ENCODE measurements around the gene TGM4. TPM values are rescaled to one million over a fixed set of nuclear protein-coding genes. Genes with fewer than 3 reads are reported as not detected.

TGM4 gene
- total RNA-seq, 4 donors from 2014 or later, result 0.26 to 1.4 (median 1.3) TPM; not detected in 1

DNA sequence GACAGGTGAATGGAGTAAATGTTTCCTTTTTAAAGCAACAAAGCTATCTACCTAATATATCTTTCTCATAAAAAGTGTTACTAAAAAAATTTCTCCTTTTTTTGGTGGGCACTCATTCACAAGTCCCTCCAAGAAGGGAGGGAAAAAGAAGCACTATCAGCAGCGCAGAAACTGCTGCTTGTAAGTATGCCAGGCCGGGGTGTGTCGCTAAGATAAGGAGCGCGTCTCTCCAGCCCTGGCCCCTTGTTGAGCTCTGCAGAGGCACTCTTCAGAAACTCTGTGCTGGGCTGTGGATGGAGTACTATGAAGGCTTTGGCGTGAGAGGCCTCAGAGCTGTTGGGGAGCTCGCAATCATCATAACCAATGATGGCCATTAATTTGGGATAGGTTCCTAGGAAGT lies 52.5 kb downstream of the TGM4 start:
- intact Hi-C loops (cut with DNase I; ENCODE audit: low total_unique reads), result no loop called here
- 95 to 96% methylated on average over 7 of the region's 7 CpGs for WGBS, 2 donors
- TF ChIP-seq POLR2A (IDR thresholded peaks at IDR 0.05), result no peak
- TF ChIP-seq, protein P1, sequence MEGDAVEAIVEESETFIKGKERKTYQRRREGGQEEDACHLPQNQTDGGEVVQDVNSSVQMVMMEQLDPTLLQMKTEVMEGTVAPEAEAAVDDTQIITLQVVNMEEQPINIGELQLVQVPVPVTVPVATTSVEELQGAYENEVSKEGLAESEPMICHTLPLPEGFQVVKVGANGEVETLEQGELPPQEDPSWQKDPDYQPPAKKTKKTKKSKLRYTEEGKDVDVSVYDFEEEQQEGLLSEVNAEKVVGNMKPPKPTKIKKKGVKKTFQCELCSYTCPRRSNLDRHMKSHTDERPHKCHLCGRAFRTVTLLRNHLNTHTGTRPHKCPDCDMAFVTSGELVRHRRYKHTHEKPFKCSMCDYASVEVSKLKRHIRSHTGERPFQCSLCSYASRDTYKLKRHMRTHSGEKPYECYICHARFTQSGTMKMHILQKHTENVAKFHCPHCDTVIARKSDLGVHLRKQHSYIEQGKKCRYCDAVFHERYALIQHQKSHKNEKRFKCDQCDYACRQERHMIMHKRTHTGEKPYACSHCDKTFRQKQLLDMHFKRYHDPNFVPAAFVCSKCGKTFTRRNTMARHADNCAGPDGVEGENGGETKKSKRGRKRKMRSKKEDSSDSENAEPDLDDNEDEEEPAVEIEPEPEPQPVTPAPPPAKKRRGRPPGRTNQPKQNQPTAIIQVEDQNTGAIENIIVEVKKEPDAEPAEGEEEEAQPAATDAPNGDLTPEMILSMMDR (IDR thresholded peaks at IDR 0.05), result no peak
- no peak for DNase-seq (ENCODE audit: low spot score in 2 of 2)
- H3K4me3 ChIP-seq (ENCODE audit: low read depth, poor library complexity, severe bottlenecking), result no peak overlapping the region

DNA sequence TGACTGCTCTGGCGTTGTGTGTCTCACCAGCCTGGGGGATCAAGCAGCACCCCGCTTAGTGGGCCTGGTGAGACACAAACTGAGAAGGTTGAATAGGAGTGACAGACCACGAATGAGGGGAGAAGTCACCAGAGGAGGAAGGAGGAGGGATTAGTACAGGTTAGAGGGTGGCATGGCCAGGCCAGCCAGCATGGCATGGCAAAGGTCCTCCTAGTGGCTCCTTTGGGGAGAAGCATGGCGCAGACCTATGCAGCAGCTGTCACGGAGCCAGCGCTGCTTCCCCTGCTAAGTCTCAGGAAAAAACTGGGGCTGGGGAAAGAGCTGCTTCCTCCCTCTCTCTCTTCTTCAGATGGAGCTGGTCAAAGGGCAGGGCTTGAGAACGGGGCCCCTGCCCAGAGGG lies 53.0 kb downstream of the TGM4 start:
- intact Hi-C loops (cut with DNase I; ENCODE audit: low total_unique reads), result no loop called here
- no peak overlapping the region for H3K4me3 ChIP-seq (ENCODE audit: low read depth, poor library complexity, severe bottlenecking)
- DNase-seq (ENCODE audit: low spot score in 2 of 2), result no peak
- 94% methylated on average over 7 of the region's 7 CpGs for WGBS, 2 donors
- no peak for TF ChIP-seq POLR2A (IDR thresholded peaks at IDR 0.05)
- TF ChIP-seq, protein P1 (IDR thresholded peaks at IDR 0.05), result no peak

DNA sequence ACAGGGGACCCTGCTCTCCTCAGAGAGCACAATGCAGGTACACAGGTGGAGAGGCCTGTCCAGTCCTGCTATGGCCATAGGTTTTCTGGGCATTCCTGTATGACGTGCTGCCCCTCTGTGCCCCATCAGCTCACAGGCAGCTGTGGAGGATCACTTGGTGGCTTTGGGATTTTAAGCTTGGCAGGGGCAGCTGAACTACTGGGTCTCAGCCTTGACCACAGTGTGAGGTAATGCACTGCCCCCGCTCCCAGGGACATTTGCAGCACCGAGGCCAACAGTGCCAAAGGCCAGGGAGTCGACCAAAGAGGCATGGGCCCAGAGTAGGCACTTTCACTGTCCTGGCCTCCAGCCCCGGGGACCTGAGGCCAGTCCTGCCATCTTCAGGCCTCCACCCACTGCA lies 55.4 kb downstream of the TGM4 start:
- intact Hi-C loops (cut with DNase I; ENCODE audit: low total_unique reads), result no loop called here
- DNase-seq (ENCODE audit: low spot score in 2 of 2), result no peak
- 84 to 88% methylated on average over 5 of the region's 5 CpGs for WGBS, 2 donors
- no peak overlapping the region for H3K4me3 ChIP-seq (ENCODE audit: low read depth, poor library complexity, severe bottlenecking)
- TF ChIP-seq, protein P1 (IDR thresholded peaks at IDR 0.05), result no peak
- no peak for TF ChIP-seq POLR2A (IDR thresholded peaks at IDR 0.05)

DNA sequence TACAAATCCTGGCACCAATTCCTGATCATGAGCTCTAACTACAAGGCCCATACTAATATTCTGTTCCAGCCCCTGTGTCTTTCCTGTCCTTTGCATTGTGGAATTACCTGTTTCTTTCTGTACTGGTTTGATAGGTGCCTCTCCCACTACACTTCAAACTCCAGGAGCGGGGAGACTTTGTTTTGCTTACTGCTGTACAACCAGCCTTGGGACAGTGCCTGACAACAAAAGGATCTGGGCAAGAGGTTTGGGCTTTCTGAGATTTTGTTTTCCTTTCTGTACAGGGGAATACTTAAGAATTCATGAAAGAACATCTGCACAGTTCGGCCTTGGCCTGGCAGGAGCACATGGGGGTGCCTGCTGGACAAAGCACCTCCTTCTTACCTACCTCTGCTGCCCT lies 56.5 kb downstream of the TGM4 start:
- DNase-seq (ENCODE audit: low spot score in 2 of 2), result no peak
- no peak for TF ChIP-seq POLR2A (IDR thresholded peaks at IDR 0.05)
- TF ChIP-seq, protein P1 (IDR thresholded peaks at IDR 0.05), result no peak
- intact Hi-C loops (cut with DNase I; ENCODE audit: low total_unique reads), result no loop called here
- no peak overlapping the region for H3K4me3 ChIP-seq (ENCODE audit: low read depth, poor library complexity, severe bottlenecking)
- 96 to 98% methylated on average over 2 of the region's 2 CpGs for WGBS, 2 donors

DNA sequence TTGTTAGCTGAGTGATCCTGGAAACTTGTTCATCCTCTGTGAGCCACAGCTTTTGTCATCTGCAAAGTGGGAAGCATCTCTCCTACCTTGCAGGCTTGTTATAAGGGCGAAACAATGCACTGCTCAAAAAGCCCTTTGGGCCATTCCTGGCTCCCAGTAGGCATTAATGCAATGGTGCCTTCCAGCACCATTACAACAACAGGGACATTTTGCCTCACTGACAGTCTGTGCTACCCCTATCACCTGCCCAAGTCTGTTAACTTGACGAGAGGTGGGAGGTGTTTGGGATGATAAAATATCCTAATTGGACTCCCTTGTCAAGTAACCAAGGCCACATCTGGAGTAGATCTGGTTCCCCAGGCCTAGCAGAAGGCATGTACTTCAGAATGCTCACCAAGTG lies 57.4 kb downstream of the TGM4 start:
- intact Hi-C loops (cut with DNase I; ENCODE audit: low total_unique reads), result no loop called here
- WGBS, 2 donors, result 89 to 93% methylated on average over 2 of the region's 2 CpGs
- TF ChIP-seq, protein P1 (IDR thresholded peaks at IDR 0.05), result no peak
- no peak for TF ChIP-seq POLR2A (IDR thresholded peaks at IDR 0.05)

DNA sequence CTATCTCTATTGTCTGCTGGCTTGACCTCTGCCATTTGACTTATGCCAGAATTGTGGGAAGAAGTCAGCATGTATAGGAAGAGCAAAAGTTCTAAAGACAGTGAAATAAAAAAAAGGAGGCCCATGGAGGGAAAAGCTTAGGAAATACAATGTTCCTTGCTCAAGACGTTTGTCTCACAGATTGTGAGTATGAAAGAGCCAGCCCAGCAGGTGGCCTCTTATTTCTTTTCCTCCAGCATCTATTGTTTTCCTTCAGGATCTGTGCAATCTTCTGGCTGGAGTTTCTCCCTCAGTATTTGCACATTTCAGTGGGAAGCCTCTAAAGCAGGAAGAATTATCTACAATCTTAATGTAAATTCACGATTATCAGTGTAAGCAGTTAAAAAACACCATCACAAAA lies 57.9 kb downstream of the TGM4 start:
- no peak for DNase-seq (ENCODE audit: low spot score in 2 of 2)
- intact Hi-C loops (cut with DNase I; ENCODE audit: low total_unique reads), result no loop called here
- WGBS, 2 donors, result 61 to 73% methylated on average over 2 of the region's 2 CpGs
- no peak overlapping the region for H3K4me3 ChIP-seq (ENCODE audit: low read depth, poor library complexity, severe bottlenecking)
- TF ChIP-seq, protein P1 (IDR thresholded peaks at IDR 0.05), result no peak
- TF ChIP-seq POLR2A (IDR thresholded peaks at IDR 0.05), result no peak

More for the DNA sequence above, 57.4 kb downstream of the TGM4 start:
- DNase-seq (ENCODE audit: low spot score in 2 of 2), result no peak
- H3K4me3 ChIP-seq (ENCODE audit: low read depth, poor library complexity, severe bottlenecking), result no peak overlapping the region

Measured in lower leg skin (tissue), 4 donors.